T47D (cell line): ENCODE data around the gene HELZ.
"Not testable (repeated sequence)": the region's sequence is repeated elsewhere in the genome, so short reads cannot be mapped to it uniquely, and the experiment has no call there.

Source experiments
- DNase-seq, 2 experiments: peaks; one replicate each; pipeline versions ENCODE4 v3.0.0 to v3.0.0-alpha.2; 2011 to 2012; ENCODE audit warnings: low read depth in 1 of 2, low spot score in 1 of 2
- JUND ChIP-seq: IDR thresholded peaks from 2 replicates; pipeline ENCODE4 v1.6.1; 2012; ENCODE audit warnings: low read depth
- in situ Hi-C: cut with HindIII; loops from 2 replicates; pipeline ENCODE4 v1.10.0; 2016; ENCODE audit warnings: low sequenced_read_pairs, low pct_unique_long_range_greater_than_20kb

The HELZ gene

GRCh38 chr17:67156269-67157199 is 88.5 kb downstream of the HELZ start:
- no peak for TF ChIP-seq JUND
- DNase-seq = no peak
- in situ Hi-C loops = no loop called here

- no peak for DNase-seq
- in situ Hi-C loops = no loop called here
- no peak for TF ChIP-seq JUND
Observed at GRCh38 chr17:67152824-67153223, 92.2 kb downstream of the HELZ start.

GRCh38 chr17:67151717-67152116 is 93.3 kb downstream of the HELZ start:
- in situ Hi-C loops = no loop called here
- no peak for TF ChIP-seq JUND
- no peak for DNase-seq

GRCh38 chr17:67150826-67151225 is 94.2 kb downstream of the HELZ start:
- in situ Hi-C loops = no loop called here
- no peak for TF ChIP-seq JUND
- DNase-seq = no peak

GRCh38 chr17:67148352-67148751 is 96.6 kb downstream of the HELZ start:
- TF ChIP-seq JUND = no peak
- in situ Hi-C loops = no loop called here
- no peak for DNase-seq

GRCh38 chr17:67145183-67145805 is 99.7 kb downstream of the HELZ start:
- DNase-seq = no peak
- TF ChIP-seq JUND = no peak
- in situ Hi-C loops = no loop called here

GRCh38 chr17:67143318-67143717 is 101.7 kb downstream of the HELZ start:
- TF ChIP-seq JUND = no peak
- in situ Hi-C loops = no loop called here
- no peak for DNase-seq

- in situ Hi-C loops, DNase-seq: not testable (repeated sequence)
Observed at GRCh38 chr17:67142030-67142429, 103.0 kb downstream of the HELZ start.

- DNase-seq = no peak
- no peak for TF ChIP-seq JUND
- in situ Hi-C loops = no loop called here
Observed at GRCh38 chr17:67139784-67140665, 105.0 kb downstream of the HELZ start.

GRCh38 chr17:67139289-67139688 is 105.7 kb downstream of the HELZ start:
- no peak for TF ChIP-seq JUND
- in situ Hi-C loops = no loop called here
- no peak for DNase-seq

GRCh38 chr17:67138392-67138791 is 106.6 kb downstream of the HELZ start:
- DNase-seq = no peak
- in situ Hi-C loops = no loop called here
- TF ChIP-seq JUND = no peak

- in situ Hi-C loops = no loop called here
- TF ChIP-seq JUND = no peak
- no peak for DNase-seq
Observed at GRCh38 chr17:67137860-67138259, 107.1 kb downstream of the HELZ start.

GRCh38 chr17:67137026-67137370 is 108.0 kb downstream of the HELZ start:
- no peak for DNase-seq
- TF ChIP-seq JUND = no peak
- in situ Hi-C loops = no loop called here
